CD4-positive, alpha-beta T cell treated with Interleukin-12 subunit alpha and Interleukin-12 subunit beta, for 1 hour (primary cell): ENCODE measurements around the gene MAS1.
"Not testable (repeated sequence)": the region's sequence is repeated elsewhere in the genome, so short reads cannot be mapped to it uniquely, and the experiment has no call there.

Experiments used
- DNase-seq: peaks from one replicate; pipeline ENCODE4 v3.0.0-alpha.2; 2020

Gene MAS1

DNA sequence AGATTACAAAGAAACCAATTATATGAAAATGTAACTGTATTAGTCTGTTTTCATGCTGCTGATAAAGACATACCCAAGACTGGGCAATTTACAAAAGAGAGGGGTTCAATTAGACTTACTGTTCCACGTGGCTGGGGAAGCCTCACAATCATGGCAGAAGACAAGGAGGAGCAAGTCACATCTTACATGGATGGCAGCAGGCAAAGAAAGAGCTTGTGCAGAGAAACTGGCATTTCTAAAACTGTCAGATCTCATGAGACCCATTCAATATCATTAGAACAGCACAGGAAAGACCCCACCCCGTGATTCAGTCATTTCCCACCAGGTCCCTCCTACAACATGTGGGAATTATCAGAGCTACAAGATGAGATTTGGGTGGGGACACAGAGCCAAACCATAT is 33.4 kb downstream of the MAS1 start:
- not testable (repeated sequence) for DNase-seq

DNA sequence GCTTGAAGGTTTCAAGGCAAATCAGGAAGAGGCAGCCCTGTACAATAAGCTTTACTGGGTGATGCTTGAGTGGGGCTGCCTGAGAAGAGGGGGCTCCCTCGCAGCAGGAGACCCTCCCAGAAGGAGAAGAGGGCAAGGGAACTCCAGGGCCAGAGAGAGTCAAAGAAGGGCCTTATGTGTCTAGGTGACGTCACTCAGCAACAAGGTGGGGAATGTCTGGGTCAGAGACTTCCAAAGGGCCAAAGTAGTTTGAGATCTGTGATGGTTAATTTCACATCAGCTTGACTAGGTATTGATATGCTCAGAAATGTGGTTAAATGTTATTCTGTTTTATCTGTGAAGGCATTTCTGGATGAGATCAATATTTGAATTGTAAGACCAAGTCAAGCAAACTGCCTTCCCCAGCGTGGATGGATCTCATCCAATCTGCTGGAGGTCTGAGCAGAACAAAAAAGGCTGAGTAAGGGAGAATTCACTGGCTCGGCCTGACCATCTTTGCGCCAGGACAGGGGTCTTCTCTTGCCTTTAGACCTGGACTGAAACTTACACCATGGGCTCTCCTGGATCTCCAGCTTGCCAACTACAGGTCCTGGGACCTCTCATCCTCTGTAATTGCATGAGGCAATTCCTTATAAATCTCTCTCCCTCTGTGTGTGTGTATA is 35.9 kb downstream of the MAS1 start:
- DNase-seq: no peak

- DNase-seq: peak; percentile 78
Observed at GRCh38 chr6:159929819-159930218, 39.0 kb downstream of the MAS1 start.

- no peak for DNase-seq
Observed at GRCh38 chr6:159931112-159931511, 40.3 kb downstream of the MAS1 start.

GRCh38 chr6:159931846-159932245 is 41.1 kb downstream of the MAS1 start:
- no peak for DNase-seq

- no peak for DNase-seq
Observed at GRCh38 chr6:159933077-159933476, 42.3 kb downstream of the MAS1 start.

- no peak for DNase-seq
Observed at GRCh38 chr6:159934181-159934580, 43.4 kb downstream of the MAS1 start.

- no peak for DNase-seq
Observed at GRCh38 chr6:159935065-159935464, 44.3 kb downstream of the MAS1 start.

GRCh38 chr6:159935633-159936032 is 44.8 kb downstream of the MAS1 start:
- no peak for DNase-seq

DNA sequence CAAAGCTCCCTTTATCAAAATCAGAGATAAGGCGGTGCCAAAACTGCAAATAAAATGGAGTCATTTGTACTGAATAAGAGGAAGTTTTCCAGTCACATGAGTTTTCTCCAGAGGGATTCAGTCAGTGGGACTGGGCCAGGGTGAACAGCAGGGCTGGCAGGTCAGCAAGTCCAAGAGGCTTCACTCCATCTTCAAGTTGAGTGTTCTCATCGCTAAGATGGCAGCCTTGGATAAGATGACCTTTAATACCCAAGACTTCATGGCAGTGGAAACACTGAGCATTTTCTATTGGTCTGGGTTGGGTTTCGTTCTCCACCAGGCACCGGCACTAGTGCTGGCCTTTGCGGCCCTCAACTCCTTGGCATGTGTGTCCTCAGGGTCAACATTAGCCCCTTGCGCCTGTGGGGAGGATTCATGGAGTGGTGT is 48.8 kb downstream of the MAS1 start:
- no peak for DNase-seq
